HL-60/S4 (cell line): ENCODE results near the gene CLIC4.
"Not testable (repeated sequence)": the region's sequence is repeated elsewhere in the genome, so short reads cannot be mapped to it uniquely, and the experiment has no call there.

Experiments used
- in situ Hi-C: fragments of 300-500 bp; cut with MboI; formaldehyde crosslinking; loops from 2 replicates; pipeline ENCODE4 v1.14.3; 2022; ENCODE audit warnings: low sequenced_read_pairs

The CLIC4 gene

DNA sequence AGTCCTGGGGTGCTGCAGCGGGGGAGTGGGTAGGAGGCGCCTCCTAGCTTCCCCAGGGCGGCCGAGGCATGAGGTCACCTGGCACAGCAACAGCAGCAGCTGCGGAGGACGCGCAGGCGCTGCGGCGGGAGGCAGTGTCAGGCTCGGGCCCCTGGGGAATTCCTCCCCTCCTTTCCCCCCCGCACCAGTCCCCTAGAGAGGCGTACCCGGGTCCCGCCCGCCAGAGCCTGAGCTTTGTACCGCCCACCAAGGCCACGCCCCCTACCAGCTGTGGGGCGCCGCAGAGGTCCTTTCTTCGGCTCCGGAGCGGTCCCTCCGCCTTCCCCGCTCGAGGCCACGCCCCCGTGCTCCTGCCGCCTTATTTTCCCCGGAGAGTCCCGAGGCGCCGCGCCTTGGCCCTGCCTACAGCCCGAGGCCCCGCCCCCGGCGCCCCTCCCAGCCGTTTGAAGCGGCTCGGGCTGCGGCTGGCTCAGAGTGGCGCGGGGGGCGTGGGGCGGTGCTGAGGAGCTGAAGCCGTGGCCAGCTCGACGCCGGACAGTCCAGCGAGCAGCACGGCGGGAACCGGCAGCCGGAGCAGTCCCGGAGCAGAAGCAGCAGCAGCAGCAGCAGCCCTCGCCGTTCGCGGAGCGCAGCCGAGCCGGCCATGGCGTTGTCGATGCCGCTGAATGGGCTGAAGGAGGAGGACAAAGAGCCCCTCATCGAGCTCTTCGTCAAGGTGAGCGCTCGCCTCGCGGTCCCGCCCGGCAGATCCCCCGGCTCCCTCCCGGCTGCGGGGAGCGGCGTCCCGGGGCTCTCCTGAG, at the start of gene CLIC4:
CLIC4 (plus strand) TSS at position 537 of the 800 bp plus-strand sequence; CDS start at position 644, 107 bp downstream.
- in situ Hi-C loops: no loop called here

DNA sequence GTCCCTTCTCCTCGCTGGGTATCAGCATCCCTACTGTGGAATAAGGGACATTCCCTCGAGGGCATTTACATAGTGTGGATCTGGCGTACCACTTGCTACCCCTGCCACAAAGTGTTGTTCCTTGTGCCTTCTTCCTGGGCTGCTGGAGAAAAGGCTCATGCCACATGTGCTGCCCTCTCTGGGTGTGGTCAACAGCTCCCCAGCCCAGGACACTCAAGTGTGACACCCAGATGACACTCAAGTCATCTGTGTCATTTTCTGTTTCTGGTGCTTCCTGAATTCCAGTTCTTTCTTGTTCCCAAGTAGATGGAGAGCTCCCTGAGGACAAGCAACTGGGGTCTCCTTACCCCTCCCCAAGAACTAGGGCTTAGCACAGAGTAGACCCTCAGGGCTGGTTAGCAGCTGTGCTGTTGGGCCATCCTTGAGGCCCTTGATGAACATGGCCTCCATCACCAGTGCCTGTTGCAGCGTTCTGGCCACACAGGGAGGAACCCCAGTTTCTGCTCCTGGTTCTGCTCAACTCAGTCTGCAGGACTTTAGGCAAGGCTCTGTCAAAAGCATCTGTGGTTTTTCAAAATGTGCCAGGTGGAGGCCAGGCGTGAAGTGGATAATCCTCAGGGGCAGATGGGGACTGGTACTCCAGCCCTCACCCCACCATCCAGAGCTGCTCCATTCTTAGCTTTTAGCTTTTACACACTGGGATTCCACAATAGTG, 49.0 kb upstream of the CLIC4 start:
- in situ Hi-C loops: loop anchor here (25.0 kb wide), 1 partner anchor 516 kb away; no protein-coding TSS in a partner anchor

DNA sequence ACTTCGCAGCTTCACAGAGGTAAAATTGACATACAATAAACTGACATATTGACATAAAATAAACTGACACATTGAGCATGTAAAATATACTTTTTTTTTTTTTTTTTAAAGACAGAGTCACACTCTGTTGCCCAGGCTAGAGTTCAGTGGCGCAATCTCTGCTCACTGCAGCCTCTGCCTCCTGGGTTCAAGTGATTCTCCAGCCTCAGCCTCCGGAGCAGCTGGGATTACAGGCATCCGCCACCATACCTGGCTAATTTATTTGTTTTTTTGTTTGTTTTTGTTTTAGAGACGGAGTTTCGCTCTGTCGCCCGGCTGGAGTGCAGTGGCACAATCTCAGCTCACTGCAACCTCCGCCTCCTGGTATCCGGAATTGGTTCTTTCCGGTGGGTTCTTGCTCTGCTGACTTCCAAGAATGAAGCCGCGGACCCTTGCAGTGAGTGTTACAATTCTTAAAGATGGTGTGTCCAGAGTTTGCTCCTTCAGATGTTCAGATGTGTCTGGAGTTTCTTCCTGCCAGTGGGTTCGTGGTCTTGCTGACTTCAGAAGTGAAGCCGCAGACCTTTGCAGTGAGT, 48.4 kb upstream of the CLIC4 start:
- in situ Hi-C loops: loop anchor here (25.0 kb wide), 1 partner anchor 515 kb away; no protein-coding TSS in a partner anchor

DNA sequence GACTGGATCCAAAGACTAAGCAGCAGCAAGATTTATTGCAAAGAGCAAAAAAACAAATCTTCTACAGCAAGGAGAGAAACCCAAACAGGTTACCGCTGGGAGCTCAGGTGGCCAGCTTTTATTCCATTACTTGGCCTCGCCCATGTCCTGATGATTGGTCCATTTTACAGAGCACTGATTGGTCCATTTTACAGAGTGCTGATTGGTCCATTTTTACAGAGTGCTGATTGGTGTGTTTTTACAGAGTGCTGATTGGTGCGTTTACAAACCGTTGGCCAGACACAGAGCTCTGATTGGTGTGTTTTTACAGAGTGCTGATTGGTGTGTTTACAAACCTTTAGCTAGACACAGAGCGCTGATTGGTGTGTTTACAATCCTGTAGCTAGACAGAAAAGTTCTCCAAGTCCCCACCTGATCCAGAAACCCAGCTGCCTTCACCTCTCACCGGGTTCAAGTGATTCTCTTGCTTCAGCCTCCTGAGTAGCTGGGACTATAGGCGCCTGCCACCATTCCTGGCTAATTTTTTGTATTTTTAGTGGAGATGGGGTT, 47.7 kb upstream of the CLIC4 start:
- in situ Hi-C loops: loop anchor here (25.0 kb wide), 1 partner anchor 515 kb away; no protein-coding TSS in a partner anchor

DNA sequence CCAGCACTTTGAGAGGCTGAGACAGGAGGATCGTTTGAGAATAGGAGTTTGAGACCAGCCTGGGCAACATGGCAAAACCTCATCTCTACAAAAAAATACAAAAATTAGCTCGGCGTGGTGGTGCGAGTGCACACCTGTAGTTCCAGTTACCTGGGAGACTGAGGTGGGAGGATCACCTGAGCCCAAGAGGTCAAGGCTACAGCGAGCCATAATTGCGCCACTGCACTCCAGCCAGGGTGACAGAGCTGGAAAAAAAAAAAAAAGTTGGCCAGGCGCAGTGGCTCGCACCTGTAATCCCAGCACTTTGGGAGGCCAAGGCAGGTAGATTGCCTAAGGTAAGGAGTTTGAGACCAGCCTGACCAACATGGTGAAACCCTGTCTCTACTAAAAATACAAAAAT, 46.9 kb upstream of the CLIC4 start:
- in situ Hi-C loops: loop anchor here (25.0 kb wide), 1 partner anchor 514 kb away; no protein-coding TSS in a partner anchor

DNA sequence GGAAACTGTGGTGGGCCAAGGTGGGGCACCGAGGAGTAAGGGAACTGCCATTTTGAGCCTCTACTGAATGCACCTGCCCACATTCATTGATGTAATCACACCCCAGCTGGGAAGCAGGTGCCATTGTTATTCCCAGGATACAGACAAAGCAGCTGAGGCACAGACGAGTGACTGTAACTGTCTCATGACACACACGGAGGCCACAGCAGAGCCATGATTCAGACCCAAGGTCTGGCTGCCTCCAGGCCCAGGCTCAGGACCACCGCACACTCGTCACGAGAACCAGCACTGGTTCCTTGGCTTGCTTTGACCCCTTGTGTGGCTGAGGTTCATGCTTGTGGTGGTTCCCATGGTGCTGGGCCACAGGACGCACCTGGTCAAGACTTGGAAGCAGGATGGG, 45.6 kb upstream of the CLIC4 start:
- in situ Hi-C loops: loop anchor here (25.0 kb wide), 1 partner anchor 513 kb away; no protein-coding TSS in a partner anchor

DNA sequence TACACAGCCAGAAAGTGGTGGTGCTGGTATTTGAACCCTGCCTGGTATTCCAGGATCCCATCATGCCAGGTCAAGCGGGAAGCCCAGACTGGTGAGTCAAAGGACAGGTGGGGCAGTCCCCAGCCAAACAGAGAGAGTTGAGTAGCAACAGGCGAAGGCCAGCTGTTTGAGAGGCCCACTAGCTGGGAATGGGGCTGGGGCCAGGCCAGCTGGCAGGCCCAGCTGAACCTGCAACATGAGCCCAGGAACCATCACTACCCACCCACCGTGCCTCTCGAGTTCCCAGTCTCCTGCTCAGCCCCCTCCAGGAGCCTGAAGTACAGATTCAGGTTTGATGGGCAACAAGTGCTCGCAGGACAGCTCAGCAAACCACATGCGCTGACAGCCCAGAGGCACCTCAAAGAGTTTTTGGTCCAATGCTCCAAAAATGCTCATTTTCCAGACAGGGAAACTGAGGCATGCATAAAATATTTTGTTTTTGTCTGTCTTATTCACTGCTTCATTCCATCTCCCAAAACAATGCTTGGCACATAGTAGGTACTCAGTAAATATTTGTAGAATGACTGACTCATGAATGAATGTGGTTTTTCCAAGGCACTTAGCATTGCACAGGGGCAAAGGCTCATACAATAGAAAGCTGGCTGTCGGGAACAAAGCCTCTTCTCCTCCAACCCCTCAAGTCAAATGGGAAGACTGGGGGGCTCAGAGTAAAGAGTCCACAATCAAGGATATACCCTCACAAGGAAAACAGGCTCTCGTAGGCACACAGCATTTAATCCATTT, 42.5 kb upstream of the CLIC4 start:
- in situ Hi-C loops: no loop called here

DNA sequence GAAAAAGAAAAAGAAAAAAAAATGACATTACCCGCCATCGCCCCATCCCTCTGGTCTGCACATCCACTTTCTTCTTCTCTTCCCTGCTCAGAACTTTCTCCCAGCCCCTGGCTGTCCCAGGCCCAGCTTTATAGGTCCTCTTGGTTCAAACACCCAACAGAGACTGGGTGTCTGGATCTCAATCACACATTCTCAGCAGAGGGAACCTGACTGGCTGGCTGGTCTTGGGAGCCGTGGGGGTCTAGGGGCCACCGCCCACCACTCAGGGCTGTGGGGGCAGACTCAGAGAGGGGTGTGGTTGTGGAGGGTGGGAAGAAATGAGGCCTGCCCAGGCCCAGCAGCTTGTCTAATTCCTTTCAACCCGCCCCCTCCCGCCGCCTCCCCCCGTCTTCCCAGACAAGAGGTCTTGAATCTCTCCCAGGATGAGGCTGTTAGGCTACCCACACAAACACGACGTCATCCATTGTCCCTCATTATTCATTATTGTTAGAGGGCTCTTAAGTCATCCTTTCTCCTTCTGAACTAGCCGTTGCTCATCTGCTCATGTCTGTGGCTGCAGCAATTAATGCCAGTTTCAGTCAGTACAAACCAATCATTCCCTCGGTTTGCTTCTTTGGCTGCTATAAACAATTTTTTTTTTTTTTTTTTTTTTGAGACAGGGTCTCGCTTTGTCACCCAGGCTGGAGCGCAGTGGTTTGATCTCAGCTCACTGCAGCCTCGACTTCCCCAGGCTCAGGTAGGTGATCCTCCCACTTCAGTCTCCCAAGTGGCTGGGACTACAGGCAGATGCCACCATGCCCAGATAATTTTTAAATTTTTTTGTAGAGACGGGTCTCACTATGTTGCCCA, 40.6 kb upstream of the CLIC4 start:
- in situ Hi-C loops: no loop called here

DNA sequence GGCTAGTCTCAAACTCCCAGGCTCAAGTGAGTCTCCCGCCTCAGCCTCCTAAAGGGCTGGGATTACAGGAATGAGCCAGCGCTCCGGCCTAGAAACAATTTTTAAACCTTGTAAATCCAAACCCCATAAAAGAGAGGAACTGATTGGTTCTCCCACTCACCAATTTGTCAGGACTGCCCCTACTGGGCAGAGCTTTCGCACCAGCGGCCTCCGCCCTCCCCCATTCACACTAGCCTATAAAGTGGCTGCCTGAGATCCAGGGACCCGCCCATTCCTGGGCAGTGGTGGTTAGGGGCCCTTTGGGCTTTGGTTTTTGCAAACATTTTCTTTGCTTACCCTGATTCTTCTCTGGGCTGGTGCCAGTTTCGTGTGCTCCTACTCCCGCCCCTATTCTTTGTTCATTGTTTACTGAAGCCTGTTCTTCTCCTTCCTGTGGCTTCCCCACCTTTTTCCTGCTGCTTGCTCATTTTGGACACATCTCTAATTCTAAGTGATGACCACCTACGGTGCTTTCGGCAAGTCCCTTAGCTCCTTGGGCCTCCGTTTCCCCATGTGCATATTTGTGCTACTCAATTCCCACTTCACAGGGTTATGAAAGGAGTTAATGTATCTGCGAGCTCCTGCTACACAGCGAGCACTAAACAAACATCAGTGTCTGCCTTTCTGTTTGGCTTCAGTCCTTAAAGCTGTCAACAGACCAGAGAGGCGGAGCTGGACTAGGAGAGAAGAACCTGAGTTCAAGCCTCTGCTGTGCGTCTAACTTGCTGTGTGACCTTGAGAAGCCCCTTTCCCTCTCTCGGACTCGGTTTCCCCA, 39.8 kb upstream of the CLIC4 start:
- in situ Hi-C loops: no loop called here

DNA sequence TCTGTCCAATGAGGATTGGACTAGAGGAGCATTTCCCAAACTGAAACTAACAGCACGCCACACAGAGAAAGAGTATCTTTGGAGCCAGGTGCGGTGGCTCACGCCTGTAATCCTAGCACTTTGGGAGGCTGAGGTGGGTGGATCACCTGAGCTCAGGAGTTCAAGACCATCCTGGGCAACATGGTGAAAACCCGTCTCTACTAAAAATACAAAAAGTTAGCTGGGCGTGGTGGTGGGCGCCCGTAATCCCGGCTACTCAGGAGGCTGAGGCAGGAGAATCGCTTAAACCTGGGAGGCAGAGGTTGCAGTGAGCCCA, 39.2 kb upstream of the CLIC4 start:
- in situ Hi-C loops: not testable (repeated sequence)

DNA sequence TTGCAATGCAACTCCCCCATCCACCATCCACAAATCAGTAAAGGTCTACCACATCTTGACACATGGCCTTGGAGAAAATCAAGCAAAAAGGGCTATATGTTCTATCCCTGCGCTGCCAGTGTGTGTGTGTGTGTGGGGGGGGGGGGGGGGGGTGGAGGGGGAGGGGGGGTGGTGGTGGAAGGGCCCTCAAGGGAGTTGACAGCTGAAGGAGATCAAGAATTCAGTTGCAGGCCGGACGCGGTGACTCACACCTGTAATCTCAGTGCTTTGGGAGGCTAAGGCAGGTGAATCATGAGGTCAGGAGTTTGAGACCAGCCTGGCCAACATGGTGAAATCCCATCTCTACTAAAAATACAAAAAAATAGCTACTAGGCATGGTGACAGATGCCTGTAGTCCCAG, 37.6 kb upstream of the CLIC4 start:
- in situ Hi-C loops: no loop called here

DNA sequence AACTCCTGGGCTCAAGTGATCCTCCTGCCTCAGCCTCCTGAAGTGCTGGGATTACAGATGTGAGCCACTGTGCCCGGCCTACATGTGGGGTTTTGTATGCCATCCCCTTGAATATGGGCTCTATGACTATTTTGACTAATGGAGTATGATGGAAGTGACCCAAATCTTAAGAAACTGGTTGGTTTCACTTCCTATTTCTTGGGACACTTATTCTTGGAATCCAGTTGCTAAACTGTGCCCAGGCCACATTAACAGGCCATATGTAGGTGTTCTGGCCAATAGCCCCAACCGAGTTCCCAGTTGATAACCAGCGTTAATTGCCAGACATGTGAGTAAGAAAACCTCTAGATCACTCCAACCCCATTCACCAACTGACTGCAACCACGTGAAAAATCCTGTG, 36.3 kb upstream of the CLIC4 start:
- in situ Hi-C loops: no loop called here

DNA sequence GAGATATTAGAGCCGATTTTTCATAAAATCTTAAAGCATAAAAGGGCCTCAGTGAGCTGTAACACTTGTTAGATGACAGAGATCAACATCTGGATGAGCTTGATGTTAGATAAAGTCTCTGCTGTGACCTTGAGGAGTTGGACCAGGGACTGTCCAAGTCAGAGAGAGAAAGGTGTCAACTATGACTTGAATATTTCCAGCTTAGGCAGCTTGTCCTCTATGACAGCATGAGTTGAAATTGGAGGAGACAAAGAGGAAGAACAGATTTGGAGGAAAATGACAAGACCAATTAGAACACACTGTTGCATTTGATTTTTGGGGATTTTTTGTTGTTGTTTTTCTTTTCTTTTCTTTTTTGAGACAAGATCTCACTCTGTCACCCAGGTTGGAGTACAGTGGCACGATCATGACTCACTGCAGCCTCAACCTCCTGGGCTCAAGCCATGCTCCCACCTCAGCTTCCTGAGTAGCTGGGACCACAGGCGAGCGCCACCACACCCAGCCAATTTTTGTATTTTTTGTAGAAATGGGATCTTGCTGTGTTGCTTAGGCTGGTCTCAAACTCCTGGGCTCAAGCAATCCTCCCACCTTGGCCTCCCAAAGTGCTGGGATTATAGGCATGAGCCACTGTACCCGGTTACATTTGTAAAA, 35.3 kb upstream of the CLIC4 start:
- in situ Hi-C loops: no loop called here

DNA sequence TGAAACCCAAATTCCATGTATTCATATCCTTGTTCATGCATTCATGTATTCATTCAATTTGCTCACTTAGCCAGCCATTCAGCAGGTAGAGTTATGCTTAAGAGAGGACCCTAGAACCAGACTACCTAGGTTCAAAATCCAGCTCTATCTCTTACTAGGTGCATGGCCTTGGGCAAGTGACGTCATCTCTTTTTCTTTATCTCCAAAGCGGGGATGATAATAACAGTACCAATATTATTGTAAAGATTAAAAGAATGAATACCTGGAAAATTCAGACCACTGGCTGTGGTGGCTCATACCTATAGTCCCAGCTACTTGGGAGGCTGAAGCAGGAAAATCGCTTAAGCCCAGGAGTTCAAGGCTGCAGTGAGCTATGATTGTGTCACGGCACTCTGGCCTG, 33.9 kb upstream of the CLIC4 start:
- in situ Hi-C loops: no loop called here

DNA sequence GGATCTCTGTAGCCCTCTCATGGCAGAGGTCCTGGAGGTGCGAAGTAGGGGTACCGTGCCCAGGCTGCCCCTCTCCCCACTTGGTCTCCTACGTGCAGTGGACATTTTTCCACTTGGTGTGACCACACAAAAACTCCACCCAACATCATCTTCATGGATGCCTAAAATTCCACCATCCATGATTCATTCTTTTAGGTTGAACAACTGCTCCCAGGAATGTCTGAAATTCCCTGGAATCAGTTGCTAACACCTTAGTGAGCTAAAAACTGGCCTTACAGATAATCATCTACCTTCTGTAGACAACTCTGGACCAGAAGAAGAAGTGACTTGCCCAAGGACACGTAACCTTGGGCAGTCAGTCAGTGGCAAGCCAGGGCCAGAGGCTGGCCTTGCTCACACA, 32.1 kb upstream of the CLIC4 start:
- in situ Hi-C loops: no loop called here

DNA sequence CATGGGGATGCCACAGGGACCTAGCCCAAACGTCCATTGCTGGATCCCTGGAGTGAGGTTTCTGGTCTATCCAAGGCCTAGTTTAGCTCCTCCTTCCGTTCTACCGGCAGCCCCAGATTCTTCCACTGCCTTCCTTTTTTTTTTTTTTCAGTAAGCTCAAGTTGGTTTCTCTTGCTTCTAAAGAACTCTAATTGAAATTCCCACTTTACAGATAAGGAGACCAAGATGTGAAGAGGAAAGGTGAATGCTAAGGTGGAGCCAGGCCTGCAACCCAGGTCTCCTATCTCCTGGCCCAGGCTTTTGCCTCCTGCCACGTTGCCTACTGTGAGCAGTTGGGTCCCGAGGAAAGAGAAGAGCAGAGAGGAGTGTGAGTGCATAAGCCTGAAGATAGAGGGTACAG, 31.5 kb upstream of the CLIC4 start:
- in situ Hi-C loops: no loop called here

DNA sequence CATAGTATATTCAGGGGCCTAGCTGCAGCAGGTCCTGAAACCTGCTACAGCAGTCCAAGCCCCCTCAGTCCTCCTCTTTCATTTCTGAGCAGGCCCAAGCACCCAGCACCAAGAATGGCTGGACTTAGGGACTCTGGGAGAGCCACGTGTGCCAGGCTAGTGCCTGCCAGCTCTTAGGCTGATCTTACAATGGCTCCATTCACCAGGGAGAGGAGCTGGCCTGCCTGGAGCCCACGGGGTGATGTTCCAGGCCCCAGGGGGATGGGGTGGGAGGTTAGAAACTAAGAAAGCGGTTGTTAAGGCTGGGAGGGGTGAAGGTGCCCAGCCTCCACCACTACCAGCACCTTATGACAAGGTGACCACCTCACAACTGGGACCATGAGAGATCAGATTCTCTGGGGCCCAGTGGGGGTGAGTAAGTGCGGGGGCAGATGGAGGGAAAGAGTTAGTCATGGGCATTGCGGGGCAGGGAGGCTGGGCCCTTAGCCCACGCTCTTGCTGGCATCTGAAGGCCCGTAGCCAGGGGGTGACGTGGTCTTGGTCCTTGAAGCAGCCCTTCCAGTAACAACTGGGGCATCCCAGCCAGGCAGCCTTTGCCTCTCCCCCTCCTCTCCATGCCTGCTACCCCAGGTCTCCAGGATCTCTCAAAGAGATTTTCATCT, 30.3 kb upstream of the CLIC4 start:
- in situ Hi-C loops: no loop called here

DNA sequence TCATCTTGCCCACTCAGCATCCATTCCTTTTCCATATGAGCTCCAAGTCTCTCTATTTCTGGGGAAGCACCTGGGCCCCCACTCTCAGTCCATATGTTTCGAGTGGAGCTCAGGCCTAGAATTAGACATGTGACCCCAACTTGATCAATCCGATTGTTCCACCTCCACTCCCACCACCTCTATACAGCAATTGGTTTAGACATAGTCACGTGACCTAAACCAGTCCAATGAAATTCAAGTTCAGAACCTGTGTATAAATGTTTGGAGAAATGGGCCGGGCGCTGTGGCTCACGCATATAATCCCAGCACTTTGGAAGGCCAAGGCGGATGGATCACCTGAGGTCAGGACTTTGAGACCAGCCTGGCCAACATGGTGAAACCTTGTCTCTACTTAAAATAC, 29.6 kb upstream of the CLIC4 start:
- in situ Hi-C loops: no loop called here
